ENCODE results near the gene MAP6. TPM values are rescaled to one million over a fixed set of nuclear protein-coding genes. Genes with fewer than 3 reads are reported as not detected.
A peak's percentile ranks its signal among the peaks of the same experiment; 100 is the strongest.

MAP6 gene
- total and polyA plus RNA-seq, 9 of the 15 experiments (the other 6 are each of a cell fraction or from before 2014, with no cell fraction given): not detected

DNA sequence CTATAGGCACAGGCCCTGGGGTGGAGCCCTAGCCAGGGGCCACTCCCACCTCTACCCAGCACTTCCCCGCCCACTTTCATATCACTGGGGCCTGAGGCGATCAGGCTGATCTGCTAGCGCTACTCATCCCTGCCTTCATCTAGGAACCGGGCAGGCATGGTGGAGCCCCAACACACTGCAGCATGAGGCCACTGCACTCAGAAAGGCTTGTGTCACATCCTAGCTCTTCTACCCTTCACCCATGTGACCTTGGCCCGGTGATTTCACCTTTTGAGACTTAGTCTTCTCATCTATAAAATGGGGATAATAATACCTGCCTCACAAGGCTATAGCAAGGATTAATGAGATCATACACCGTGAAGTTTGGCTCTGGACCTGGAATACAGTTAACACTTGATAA is 125.0 kb downstream of the MAP6 start (continued):
- TF ChIP-seq IRF2 (CRISPR knock-in tag; IDR thresholded peaks at IDR 0.05) (no peak), SMC3 (conservative IDR thresholded peaks at IDR 0.05; ENCODE audit: insufficient read depth, low read depth, low read length) (no peak), PHB (CRISPR knock-in tag; IDR thresholded peaks at IDR 0.05) (no peak), SRF (CRISPR knock-in tag; IDR thresholded peaks at IDR 0.05) (no peak), FIP1L1 (IDR thresholded peaks at IDR 0.05; ENCODE audit: low read depth, low read length, poor library complexity, severe bottlenecking) (no peak), TFAM (CRISPR knock-in tag; conservative IDR thresholded peaks at IDR 0.05) (no peak), HDGF (IDR thresholded peaks at IDR 0.05) (peak; percentile 88; the same call in 1 of the 2 replicates), PHF20 (IDR thresholded peaks at IDR 0.05; ENCODE audit: partially characterized antibody) (peak; percentile 58), RBM15 (IDR thresholded peaks at IDR 0.05; ENCODE audit: insufficient read depth, low read length) (no peak), MBD2 (IDR thresholded peaks at IDR 0.05; ENCODE audit: borderline replicate concordance, low read depth) (no peak), NFE2L1 (tag; IDR thresholded peaks at IDR 0.05; ENCODE audit: borderline replicate concordance, low read depth) (no peak), SAFB (IDR thresholded peaks at IDR 0.05; ENCODE audit: borderline replicate concordance, low read depth, low read length) (no peak), FOXA1 (IDR thresholded peaks at IDR 0.05; ENCODE audit: borderline replicate concordance) (no peak), ZNF766 (CRISPR knock-in tag; conservative IDR thresholded peaks at IDR 0.05) (no peak)
- TF ChIP-seq, protein P1, sequence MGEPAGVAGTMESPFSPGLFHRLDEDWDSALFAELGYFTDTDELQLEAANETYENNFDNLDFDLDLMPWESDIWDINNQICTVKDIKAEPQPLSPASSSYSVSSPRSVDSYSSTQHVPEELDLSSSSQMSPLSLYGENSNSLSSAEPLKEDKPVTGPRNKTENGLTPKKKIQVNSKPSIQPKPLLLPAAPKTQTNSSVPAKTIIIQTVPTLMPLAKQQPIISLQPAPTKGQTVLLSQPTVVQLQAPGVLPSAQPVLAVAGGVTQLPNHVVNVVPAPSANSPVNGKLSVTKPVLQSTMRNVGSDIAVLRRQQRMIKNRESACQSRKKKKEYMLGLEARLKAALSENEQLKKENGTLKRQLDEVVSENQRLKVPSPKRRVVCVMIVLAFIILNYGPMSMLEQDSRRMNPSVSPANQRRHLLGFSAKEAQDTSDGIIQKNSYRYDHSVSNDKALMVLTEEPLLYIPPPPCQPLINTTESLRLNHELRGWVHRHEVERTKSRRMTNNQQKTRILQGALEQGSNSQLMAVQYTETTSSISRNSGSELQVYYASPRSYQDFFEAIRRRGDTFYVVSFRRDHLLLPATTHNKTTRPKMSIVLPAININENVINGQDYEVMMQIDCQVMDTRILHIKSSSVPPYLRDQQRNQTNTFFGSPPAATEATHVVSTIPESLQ (CRISPR knock-in tag; IDR thresholded peaks at IDR 0.05): no peak

Measured in K562 (cell line).